Parathyroid adenoma (tissue), 2 donors: Measurements from ENCODE around the gene PREX1.

Source experiments
- H2AFZ ChIP-seq: fragments of 300-600 bp; sonication (generic); one replicate; pipeline ENCODE4 v1.7.0; 2017; ENCODE audit warnings: antibody characterized with exemption, mild to moderate bottlenecking
- H3K27ac ChIP-seq: fragments of 300-600 bp; sonication (generic); one replicate; pipeline ENCODE4 v1.7.0; 2017
- H3K27me3 ChIP-seq: fragments of 300-600 bp; sonication (generic); one replicate; pipeline ENCODE4 v1.7.0; 2017; ENCODE audit warnings: low read length; ENCODE audit not compliant: control insufficient read depth, insufficient read depth
- H3K36me3 ChIP-seq: fragments of 300-600 bp; sonication (generic); one replicate; pipeline ENCODE4 v1.7.0; 2017; ENCODE audit warnings: low read length; ENCODE audit not compliant: control insufficient read depth, insufficient read depth
- H3K4me1 ChIP-seq: fragments of 300-600 bp; sonication (generic); one replicate; pipeline ENCODE4 v1.7.0; 2017; ENCODE audit warnings: control low read depth
- H3K4me2 ChIP-seq: fragments of 300-600 bp; sonication (generic); one replicate; pipeline ENCODE4 v1.7.0; 2017; ENCODE audit warnings: low read length
- H3K4me3 ChIP-seq: fragments of 300-600 bp; sonication (generic); one replicate; pipeline ENCODE4 v1.7.0; 2017; ENCODE audit warnings: low read depth, low read length
- H3K79me2 ChIP-seq: fragments of 300-600 bp; sonication (generic); one replicate; pipeline ENCODE4 v1.7.0; 2017; ENCODE audit warnings: control low read depth
- H3K9ac ChIP-seq: fragments of 300-600 bp; sonication (generic); one replicate; pipeline ENCODE4 v1.7.0; 2017; ENCODE audit warnings: mild to moderate bottlenecking
- H3K9me3 ChIP-seq: fragments of 300-600 bp; sonication (generic); one replicate; pipeline ENCODE4 v1.7.0; 2017; ENCODE audit warnings: low read length; ENCODE audit not compliant: control insufficient read depth
- CTCF ChIP-seq: fragments of 300-600 bp; sonication (generic); IDR thresholded peaks from one replicate; pipeline ENCODE4 v1.7.0; 2017; ENCODE audit warnings: antibody characterized with exemption, mild to moderate bottlenecking
- donor health status: primary hyperparathyroidism.

The PREX1 gene

GRCh38 chr20:48724382-48724781, 103.4 kb downstream of the PREX1 start:
- Histone ChIP-seq H3K9me3 (no peaks in the 10 kb centered on the region), H3K9ac (no peak overlapping the region), H3K4me3 (no peak overlapping the region), H2AFZ (no peak overlapping the region), H3K4me2 (no peak overlapping the region), H3K79me2 (no peaks in the 10 kb centered on the region), H3K27me3 (no peaks in the 10 kb centered on the region), H3K27ac (no peak overlapping the region), H3K36me3 (no peaks in the 10 kb centered on the region), H3K4me1 (no peaks in the 10 kb centered on the region)
- no peak for TF ChIP-seq CTCF

GRCh38 chr20:48723308-48724264, 104.2 kb downstream of the PREX1 start:
- no peak for TF ChIP-seq CTCF
- no peak overlapping the region for H3K4me2 ChIP-seq
- no peak overlapping the region for H2AFZ ChIP-seq
- no peaks in the 10 kb centered on the region for H3K79me2 ChIP-seq
- H3K27ac ChIP-seq = no peak overlapping the region
- H3K9me3 ChIP-seq = no peaks in the 10 kb centered on the region
- no peaks in the 10 kb centered on the region for H3K4me1 ChIP-seq
- no peaks in the 10 kb centered on the region for H3K36me3 ChIP-seq
- no peak overlapping the region for H3K9ac ChIP-seq
- no peak overlapping the region for H3K4me3 ChIP-seq
- no peaks in the 10 kb centered on the region for H3K27me3 ChIP-seq

DNA sequence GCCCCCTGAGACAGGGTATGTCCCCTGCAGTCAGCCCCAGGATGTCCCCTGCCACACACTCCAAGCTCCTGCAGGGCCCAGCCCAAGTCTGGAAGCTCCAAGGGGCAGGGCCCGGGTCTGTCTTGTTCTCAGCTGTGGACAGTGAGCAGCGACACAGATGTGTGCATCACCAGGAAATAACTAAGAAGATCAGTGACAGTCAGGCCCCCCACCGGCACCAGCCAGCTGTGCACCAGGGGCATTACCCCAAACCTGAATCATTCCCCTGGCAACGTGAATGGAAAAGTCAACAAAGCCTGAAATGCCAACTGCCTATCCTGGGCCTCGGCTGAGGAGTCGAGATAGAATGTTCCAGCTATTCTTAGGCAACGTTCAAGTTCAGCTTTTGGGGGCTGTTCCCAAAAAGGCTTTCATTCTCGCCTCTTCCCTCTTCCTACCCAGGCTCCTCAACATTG, 105.0 kb downstream of the PREX1 start:
- Histone ChIP-seq H3K9me3 (no peaks in the 10 kb centered on the region), H3K4me3 (no peak overlapping the region), H3K9ac (no peak overlapping the region), H2AFZ (no peak overlapping the region), H3K4me2 (no peak overlapping the region), H3K27me3 (no peaks in the 10 kb centered on the region), H3K4me1 (no peaks in the 10 kb centered on the region), H3K27ac (no peak overlapping the region), H3K36me3 (no peaks in the 10 kb centered on the region), H3K79me2 (no peaks in the 10 kb centered on the region)
- TF ChIP-seq CTCF = no peak

DNA sequence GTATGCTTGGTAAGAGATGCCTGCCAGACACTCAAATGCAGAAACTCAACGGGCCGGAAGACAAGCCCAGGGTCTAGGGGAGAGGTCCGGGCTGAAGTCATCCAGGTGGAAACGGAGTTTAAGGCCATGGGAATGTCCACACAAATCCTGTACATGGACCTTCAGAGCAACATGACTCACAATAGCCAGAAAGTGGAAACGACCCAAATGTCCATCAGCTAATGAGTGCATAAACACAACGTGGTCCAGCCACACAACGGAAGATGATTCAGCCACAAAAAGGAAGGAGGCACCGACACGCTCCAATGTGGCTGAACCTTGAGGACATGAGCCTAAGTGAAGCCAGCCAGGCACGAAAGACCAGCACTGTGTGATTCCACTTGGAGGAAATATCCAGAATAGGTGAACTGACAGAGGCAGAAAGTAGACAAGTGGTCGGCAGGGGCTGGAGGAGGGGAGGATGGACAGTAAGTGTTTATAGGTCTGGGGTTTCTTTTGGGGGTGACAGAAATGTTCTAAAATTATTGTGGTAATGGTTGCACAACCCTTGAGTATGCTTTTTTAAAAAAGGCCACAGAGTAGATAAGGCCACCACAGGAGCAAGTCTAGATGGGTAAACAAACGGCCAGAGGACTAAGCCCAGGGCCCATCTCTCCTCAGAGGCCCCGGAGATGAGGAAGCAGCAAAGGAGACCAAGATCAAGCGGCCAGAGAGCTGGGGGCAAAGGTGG, 105.6 kb downstream of the PREX1 start:
- no peak overlapping the region for H2AFZ ChIP-seq
- H3K4me2 ChIP-seq = no peak overlapping the region
- no peaks in the 10 kb centered on the region for H3K9me3 ChIP-seq
- no peak overlapping the region for H3K9ac ChIP-seq
- no peak for TF ChIP-seq CTCF
- H3K4me3 ChIP-seq = no peak overlapping the region
- no peaks in the 10 kb centered on the region for H3K36me3 ChIP-seq
- H3K79me2 ChIP-seq = no peaks in the 10 kb centered on the region
- H3K27ac ChIP-seq = no peak overlapping the region
- H3K4me1 ChIP-seq = no peaks in the 10 kb centered on the region
- H3K27me3 ChIP-seq = no peaks in the 10 kb centered on the region
